ENCODE measurements around the gene MRPL10. TPM values are rescaled to one million over a fixed set of nuclear protein-coding genes. Genes with fewer than 3 reads are reported as not detected.

The MRPL10 gene
- total RNA-seq, 6 donors from 2014 or later: 23.1 to 44.2 (median 28.6) TPM

DNA sequence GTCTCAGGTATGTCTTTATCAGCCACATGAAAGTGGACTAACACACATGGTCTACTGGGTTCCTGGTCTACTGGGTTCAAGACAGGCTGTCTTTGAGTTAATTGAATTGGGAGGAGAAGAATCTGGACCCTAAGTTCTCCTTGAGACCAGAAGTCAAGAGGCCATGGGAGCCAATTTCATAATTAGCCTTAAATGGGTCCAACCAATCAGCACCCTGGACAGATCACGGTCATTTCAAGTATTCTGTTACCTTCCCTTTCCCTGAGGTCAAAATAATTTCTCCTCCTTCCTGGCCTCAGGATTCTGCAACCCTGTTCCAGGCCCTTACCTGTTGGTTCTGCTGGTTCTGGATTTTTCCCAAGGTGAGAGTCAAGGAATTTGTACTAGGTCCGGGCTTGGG is 33.5 kb downstream of the MRPL10 start:
- no peak overlapping the region for H3K4me3 ChIP-seq
- no peak for ATAC-seq (ENCODE audit: low FRiP score in 2 of 2)
- no peaks in the 10 kb centered on the region for H3K4me1 ChIP-seq
- H3K36me3 ChIP-seq: no peaks in the 10 kb centered on the region
- DNase-seq: no peak
- no peak for TF ChIP-seq POLR2A (IDR thresholded peaks at IDR 0.05)
- no peak for TF ChIP-seq POLR2AphosphoS5 (IDR thresholded peaks at IDR 0.05)
- TF ChIP-seq, protein P1, sequence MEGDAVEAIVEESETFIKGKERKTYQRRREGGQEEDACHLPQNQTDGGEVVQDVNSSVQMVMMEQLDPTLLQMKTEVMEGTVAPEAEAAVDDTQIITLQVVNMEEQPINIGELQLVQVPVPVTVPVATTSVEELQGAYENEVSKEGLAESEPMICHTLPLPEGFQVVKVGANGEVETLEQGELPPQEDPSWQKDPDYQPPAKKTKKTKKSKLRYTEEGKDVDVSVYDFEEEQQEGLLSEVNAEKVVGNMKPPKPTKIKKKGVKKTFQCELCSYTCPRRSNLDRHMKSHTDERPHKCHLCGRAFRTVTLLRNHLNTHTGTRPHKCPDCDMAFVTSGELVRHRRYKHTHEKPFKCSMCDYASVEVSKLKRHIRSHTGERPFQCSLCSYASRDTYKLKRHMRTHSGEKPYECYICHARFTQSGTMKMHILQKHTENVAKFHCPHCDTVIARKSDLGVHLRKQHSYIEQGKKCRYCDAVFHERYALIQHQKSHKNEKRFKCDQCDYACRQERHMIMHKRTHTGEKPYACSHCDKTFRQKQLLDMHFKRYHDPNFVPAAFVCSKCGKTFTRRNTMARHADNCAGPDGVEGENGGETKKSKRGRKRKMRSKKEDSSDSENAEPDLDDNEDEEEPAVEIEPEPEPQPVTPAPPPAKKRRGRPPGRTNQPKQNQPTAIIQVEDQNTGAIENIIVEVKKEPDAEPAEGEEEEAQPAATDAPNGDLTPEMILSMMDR (IDR thresholded peaks at IDR 0.05): no peak
- no peak for TF ChIP-seq EP300 (IDR thresholded peaks at IDR 0.05)
- peaks cover 0 to 3% (median 0%) of the 10 kb centered on the region in 4 donors for H3K27me3 ChIP-seq
- WGBS, 2 donors: 50 to 62% methylated on average over 2 of the region's 2 CpGs
- no peaks in the 10 kb centered on the region for H3K9me3 ChIP-seq
- no peak overlapping the region for H3K27ac ChIP-seq

DNA sequence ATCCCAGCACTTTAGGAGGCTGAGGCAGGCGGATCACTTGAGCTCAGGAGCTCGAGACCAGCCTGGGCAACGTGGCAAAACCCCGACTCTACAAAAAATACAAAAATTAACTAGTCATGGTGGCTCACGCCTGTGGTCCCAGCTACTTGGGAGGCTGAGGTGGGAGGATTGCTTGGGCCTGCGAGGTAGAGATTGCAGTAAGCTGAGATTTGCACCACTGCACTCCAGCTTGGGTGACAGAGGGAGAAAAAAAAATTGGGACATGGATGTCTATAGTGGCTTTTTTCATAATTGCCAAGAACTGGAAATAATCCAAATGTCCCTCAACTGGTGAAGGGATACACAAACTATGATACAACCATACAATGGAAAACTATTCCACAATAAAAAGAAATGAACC is 38.4 kb downstream of the MRPL10 start:
- Histone ChIP-seq H3K4me1 (peaks cover 8 to 11% (median 9%) of the 10 kb centered on the region in 4 donors), H3K4me3 (no peak overlapping the region), H3K27ac (no peak overlapping the region), H3K27me3 (peaks cover 0 to 26% (median 4%) of the 10 kb centered on the region in 4 donors), H3K36me3 (no peaks in the 10 kb centered on the region), H3K9me3 (no peaks in the 10 kb centered on the region)
- DNase-seq (no peak), ATAC-seq (ENCODE audit: low FRiP score in 2 of 2) (no peak)
- TF ChIP-seq, protein P1 (IDR thresholded peaks at IDR 0.05): no peak
- TF ChIP-seq EP300 (IDR thresholded peaks at IDR 0.05) (no peak), POLR2AphosphoS5 (IDR thresholded peaks at IDR 0.05) (no peak), POLR2A (IDR thresholded peaks at IDR 0.05) (no peak)
- 70 to 73% methylated on average over 6 of the region's 6 CpGs for WGBS, 2 donors

DNA sequence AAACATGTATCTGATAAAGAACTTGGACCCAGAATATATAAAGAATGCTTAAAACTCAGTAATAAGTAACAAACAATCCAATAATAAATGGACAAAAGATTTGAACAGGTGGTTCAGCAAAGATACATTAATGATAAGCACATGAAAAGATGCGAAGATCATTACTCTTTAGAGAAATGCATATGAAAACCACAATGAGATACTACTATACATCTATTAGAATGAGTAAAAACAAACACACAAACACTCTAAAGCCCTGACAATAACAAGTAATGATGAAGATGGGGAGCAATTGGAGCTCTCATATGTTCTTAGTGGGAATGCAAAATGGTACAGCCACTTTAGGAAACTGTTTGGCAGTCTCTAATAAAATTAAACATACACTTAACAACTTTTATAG is 38.9 kb downstream of the MRPL10 start:
- H3K27ac ChIP-seq: no peak overlapping the region
- H3K4me3 ChIP-seq: no peak overlapping the region
- TF ChIP-seq, protein P1 (IDR thresholded peaks at IDR 0.05): no peak
- TF ChIP-seq POLR2AphosphoS5 (IDR thresholded peaks at IDR 0.05): no peak
- TF ChIP-seq POLR2A (IDR thresholded peaks at IDR 0.05): no peak
- TF ChIP-seq EP300 (IDR thresholded peaks at IDR 0.05): no peak
- H3K36me3 ChIP-seq: no peaks in the 10 kb centered on the region
- WGBS, 2 donors: 79 to 82% methylated on average over 1 of the region's 1 CpG
- no peaks in the 10 kb centered on the region for H3K9me3 ChIP-seq
- ATAC-seq (ENCODE audit: low FRiP score in 2 of 2): no peak
- no peak for DNase-seq
- H3K27me3 ChIP-seq: peaks cover 0 to 26% (median 4%) of the 10 kb centered on the region in 4 donors
- H3K4me1 ChIP-seq: peaks cover 8 to 11% (median 9%) of the 10 kb centered on the region in 4 donors

DNA sequence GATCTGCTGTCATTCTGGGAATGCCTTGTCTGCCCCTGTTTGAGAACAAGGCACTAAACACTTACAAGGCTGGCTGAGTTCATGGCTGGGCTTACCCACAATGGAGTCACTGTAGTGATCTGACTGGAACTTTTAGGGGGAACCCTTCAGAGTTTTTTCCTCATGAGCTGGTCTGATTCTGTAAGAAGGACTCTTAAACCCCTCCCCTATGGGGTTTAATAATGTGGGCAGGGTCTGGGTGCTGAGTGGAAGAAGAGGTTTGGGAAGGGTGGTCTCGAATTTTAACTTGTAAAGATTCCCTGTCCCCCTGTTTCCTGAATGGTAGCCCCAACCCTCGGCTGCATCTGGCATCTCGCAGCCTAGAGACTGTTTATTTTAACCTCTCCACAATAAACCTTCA is 40.3 kb downstream of the MRPL10 start:
- peaks cover 0 to 26% (median 4%) of the 10 kb centered on the region in 4 donors for H3K27me3 ChIP-seq
- DNase-seq (no peak), ATAC-seq (ENCODE audit: low FRiP score in 2 of 2) (no peak)
- WGBS, 2 donors: 27 to 37% methylated on average over 3 of the region's 3 CpGs
- H3K27ac ChIP-seq: no peak overlapping the region
- no peaks in the 10 kb centered on the region for H3K36me3 ChIP-seq
- TF ChIP-seq POLR2A (IDR thresholded peaks at IDR 0.05): no peak
- no peak for TF ChIP-seq EP300 (IDR thresholded peaks at IDR 0.05)
- TF ChIP-seq, protein P1 (IDR thresholded peaks at IDR 0.05): no peak
- TF ChIP-seq POLR2AphosphoS5 (IDR thresholded peaks at IDR 0.05): no peak
- no peaks in the 10 kb centered on the region for H3K9me3 ChIP-seq
- no peak overlapping the region for H3K4me3 ChIP-seq
- H3K4me1 ChIP-seq: peaks cover 8 to 11% (median 9%) of the 10 kb centered on the region in 4 donors
